BLaER1 treated with 17β-estradiol and CSF1 and Interleukin-3, amounts not matched to agents 10 nM and 100 nM (cell line): ENCODE measurements around the gene AFG1L.

Experiments used
- H3K27ac ChIP-seq, 11 experiments: shearing (Covaris generic); formaldehyde crosslinking; 2 replicates each; pipeline ENCODE4 v1.8.1; 2022
- H3K27me3 ChIP-seq, 11 experiments: shearing (Covaris generic); formaldehyde crosslinking; 2 replicates each; pipeline ENCODE4 v1.8.1; 2022
- H3K36me3 ChIP-seq, 11 experiments: shearing (Covaris generic); formaldehyde crosslinking; 2 replicates each; pipeline ENCODE4 v1.8.1; 2022
- H3K4me1 ChIP-seq, 10 experiments: shearing (Covaris generic); formaldehyde crosslinking; 2 replicates each; pipeline ENCODE4 v1.8.1; 2022
- H3K4me2 ChIP-seq, 11 experiments: shearing (Covaris generic); formaldehyde crosslinking; 2 replicates each; pipeline ENCODE4 v1.8.1; 2022
- H3K4me3 ChIP-seq, 10 experiments: shearing (Covaris generic); formaldehyde crosslinking; 2 replicates each; pipeline ENCODE4 v1.8.1; 2022
- H3K9ac ChIP-seq, 11 experiments: shearing (Covaris generic); formaldehyde crosslinking; 2 replicates each; pipeline ENCODE4 v1.8.1; 2022
- H3K9me3 ChIP-seq, 11 experiments: shearing (Covaris generic); formaldehyde crosslinking; replicated peaks in 1 of 11; 2 replicates each; pipeline ENCODE4 v1.8.1; 2022
- H4K20me1 ChIP-seq, 11 experiments: shearing (Covaris generic); formaldehyde crosslinking; 2 replicates each; pipeline ENCODE4 v1.8.1; 2022
- Cebpa-rat ChIP-seq, 11 experiments: shearing (Covaris generic); IDR thresholded peaks; 2 replicates each; pipeline ENCODE4 v1.8.1; 2022

AFG1L gene

DNA sequence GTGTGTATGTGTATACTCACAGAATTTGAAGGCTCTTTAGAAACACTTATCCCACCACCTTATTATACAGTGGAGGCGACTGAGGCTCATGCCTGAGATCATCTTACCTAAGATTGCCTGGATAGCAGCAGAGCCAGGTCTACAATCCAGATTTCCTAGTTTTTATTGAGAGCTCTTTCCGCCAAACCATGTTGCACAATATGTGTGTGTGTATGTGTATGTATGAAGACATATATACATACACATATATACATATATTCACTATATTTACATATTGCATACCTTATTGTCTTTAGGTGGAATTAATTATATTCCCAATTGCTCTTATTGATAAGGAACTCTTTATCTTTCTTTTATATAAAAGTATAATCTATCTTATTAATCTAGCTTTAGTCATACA, 130.6 kb downstream of the AFG1L start:
- no peak for TF ChIP-seq Cebpa-rat (IDR thresholded peaks at IDR 0.05)
- H3K27ac ChIP-seq: no peak overlapping the region
- H4K20me1 ChIP-seq: no peaks in the 10 kb centered on the region
- no peak overlapping the region for H3K9ac ChIP-seq
- H3K4me3 ChIP-seq: no peak overlapping the region
- H3K4me1 ChIP-seq: no peaks in the 10 kb centered on the region
- peaks cover 0 to 12% (median 6%) of the 10 kb centered on the region in 11 experiments; a peak in 12 of 22 replicates for H3K9me3 ChIP-seq
- H3K4me2 ChIP-seq: no peak overlapping the region
- H3K27me3 ChIP-seq: no peaks in the 10 kb centered on the region
- 0 out of 22 replicates have a peak, but pooled peaks cover 0 to 6% (median 0%) of the 10 kb centered on the region in 11 experiments for H3K36me3 ChIP-seq

DNA sequence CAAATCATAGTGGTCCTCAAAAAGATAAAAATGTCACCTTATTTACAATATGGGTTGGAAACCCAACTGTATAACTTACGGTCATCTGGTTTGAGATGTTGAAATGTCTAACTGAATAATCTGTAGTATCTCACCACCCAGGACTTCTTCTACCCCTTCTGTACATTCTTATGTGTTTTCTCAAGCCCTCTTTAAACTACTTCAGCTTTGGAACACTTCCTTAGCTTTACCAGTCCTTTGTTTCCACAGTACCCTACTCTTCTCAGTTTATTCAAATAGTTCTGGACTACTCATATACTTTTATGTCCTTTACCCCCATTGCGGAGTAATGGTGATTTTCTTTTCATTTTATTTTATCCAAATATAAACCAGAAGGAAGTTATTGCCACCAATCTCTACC, 137.3 kb downstream of the AFG1L start:
- Histone ChIP-seq H3K9ac (no peak overlapping the region), H3K9me3 (peaks cover 0 to 12% (median 6%) of the 10 kb centered on the region in 11 experiments; a peak in 12 of 22 replicates), H3K4me3 (no peak overlapping the region), H4K20me1 (no peaks in the 10 kb centered on the region), H3K27me3 (no peaks in the 10 kb centered on the region), H3K4me1 (no peaks in the 10 kb centered on the region), H3K4me2 (no peak overlapping the region), H3K27ac (no peak overlapping the region), H3K36me3 (0 out of 22 replicates have a peak, but pooled peaks cover 0 to 6% (median 0%) of the 10 kb centered on the region in 11 experiments)
- TF ChIP-seq Cebpa-rat (IDR thresholded peaks at IDR 0.05): no peak

DNA sequence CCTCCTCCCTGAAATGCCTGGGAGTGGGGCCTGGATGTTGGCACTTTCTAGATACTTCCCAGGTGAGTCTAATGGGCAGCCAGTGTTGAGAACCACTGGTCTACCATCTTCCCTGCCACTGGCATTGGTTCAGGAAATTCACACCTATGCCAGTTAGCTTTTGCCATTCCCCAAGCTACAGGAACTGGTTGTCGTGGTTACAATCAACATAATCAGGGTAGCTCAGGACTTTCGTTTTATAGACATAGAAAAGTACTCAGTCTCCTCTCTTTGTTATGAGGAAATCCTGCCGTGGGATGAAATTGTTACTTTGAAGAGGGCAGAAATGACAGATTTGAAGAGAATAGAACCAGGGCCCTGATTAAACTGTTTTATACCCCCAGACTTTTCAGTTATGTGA, 137.9 kb downstream of the AFG1L start:
- Histone ChIP-seq H3K4me1 (no peaks in the 10 kb centered on the region), H3K4me2 (no peak overlapping the region), H3K4me3 (no peak overlapping the region), H3K9me3 (peaks cover 0 to 12% (median 6%) of the 10 kb centered on the region in 11 experiments; a peak in 12 of 22 replicates), H3K36me3 (0 out of 22 replicates have a peak, but pooled peaks cover 0 to 6% (median 0%) of the 10 kb centered on the region in 11 experiments), H3K27me3 (no peaks in the 10 kb centered on the region), H4K20me1 (no peaks in the 10 kb centered on the region), H3K27ac (no peak overlapping the region), H3K9ac (no peak overlapping the region)
- no peak for TF ChIP-seq Cebpa-rat (IDR thresholded peaks at IDR 0.05)

DNA sequence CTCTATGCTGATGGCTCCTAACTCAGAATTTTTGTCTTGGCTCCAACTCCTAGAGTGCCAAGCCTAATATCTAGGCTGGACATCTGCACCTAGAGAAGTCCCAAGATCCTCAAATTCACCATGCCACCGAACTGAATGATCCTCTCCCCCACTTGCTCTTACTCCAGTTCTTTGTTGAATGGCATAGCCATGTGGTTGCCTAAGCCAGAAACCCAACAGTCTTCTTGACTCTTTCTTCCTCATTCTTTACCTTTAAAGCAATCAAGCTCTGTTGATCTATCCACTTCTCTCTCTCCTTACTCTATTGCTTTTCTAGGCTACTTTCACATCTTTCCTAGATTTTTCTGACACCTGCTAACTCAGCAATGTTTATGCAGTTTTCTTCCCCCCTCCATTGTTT, 139.4 kb downstream of the AFG1L start:
- no peak for TF ChIP-seq Cebpa-rat (IDR thresholded peaks at IDR 0.05)
- Histone ChIP-seq H3K27ac (no peak overlapping the region), H3K36me3 (0 out of 22 replicates have a peak, but pooled peaks cover 0 to 4% (median 0%) of the 10 kb centered on the region in 11 experiments), H3K9me3 (peaks cover 0 to 8% (median 3%) of the 10 kb centered on the region in 11 experiments; a peak in 12 of 22 replicates), H3K4me2 (no peak overlapping the region), H3K4me1 (peaks cover 0 to 10% (median 5%) of the 10 kb centered on the region in 10 experiments; a peak in 5 of 20 replicates), H3K9ac (no peak overlapping the region), H3K4me3 (no peak overlapping the region), H4K20me1 (no peaks in the 10 kb centered on the region), H3K27me3 (no peaks in the 10 kb centered on the region)

DNA sequence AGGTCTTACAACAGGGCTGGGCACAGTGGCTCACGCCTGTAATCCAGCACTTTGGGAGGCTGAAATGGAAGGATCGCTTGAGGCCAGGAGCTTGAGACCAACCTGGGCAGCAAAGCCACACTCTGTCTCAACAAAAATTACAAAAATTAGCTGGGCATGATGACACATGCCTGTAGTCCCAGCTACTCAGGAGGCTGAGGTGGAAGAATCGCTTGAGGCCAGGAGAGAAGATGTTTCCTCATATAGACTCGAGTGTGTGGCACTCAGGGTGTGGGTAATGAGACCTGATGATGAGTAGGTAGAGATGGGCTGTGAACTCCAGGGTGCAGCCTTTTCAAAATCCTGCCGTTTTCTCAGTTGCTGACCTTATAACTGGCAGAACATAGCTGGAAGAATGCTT, 140.5 kb downstream of the AFG1L start:
- no peak overlapping the region for H3K27ac ChIP-seq
- no peaks in the 10 kb centered on the region for H3K36me3 ChIP-seq
- no peak overlapping the region for H3K4me3 ChIP-seq
- H3K9me3 ChIP-seq: no peaks in the 10 kb centered on the region
- H4K20me1 ChIP-seq: no peaks in the 10 kb centered on the region
- H3K4me2 ChIP-seq: no peak overlapping the region
- TF ChIP-seq Cebpa-rat (IDR thresholded peaks at IDR 0.05): no peak
- no peaks in the 10 kb centered on the region for H3K27me3 ChIP-seq
- no peak overlapping the region for H3K9ac ChIP-seq
- H3K4me1 ChIP-seq: peaks cover 0 to 10% (median 5%) of the 10 kb centered on the region in 10 experiments; a peak in 5 of 20 replicates

DNA sequence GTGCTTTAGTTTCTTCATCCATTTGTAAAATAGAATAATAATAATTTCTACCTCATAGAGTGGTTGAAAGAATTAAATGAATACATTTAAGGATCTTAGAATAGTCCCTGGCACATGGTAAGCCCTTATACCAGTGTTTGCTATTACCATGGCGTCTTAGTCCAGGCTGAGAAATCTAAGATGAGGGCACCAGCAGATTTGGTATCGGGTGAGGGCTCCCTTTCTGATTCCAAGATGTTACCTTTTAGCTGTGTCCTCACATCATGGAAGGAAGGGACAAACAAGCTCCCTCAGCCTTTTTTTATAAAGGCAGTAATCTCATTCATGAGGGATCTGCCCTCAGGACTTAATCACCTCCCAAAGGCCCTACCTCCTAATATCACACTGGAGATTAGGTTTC, 141.9 kb downstream of the AFG1L start:
- H3K4me1 ChIP-seq: peaks cover 0 to 10% (median 5%) of the 10 kb centered on the region in 10 experiments; a peak in 5 of 20 replicates
- peaks cover 0 to 2% (median 0%) of the 10 kb centered on the region in 11 experiments; a peak in 1 of 22 replicates for H3K27me3 ChIP-seq
- no peak overlapping the region for H3K27ac ChIP-seq
- no peak for TF ChIP-seq Cebpa-rat (IDR thresholded peaks at IDR 0.05)
- no peaks in the 10 kb centered on the region for H4K20me1 ChIP-seq
- no peaks in the 10 kb centered on the region for H3K9me3 ChIP-seq
- H3K4me3 ChIP-seq: no peak overlapping the region
- no peak overlapping the region for H3K4me2 ChIP-seq
- H3K9ac ChIP-seq: no peak overlapping the region
- H3K36me3 ChIP-seq: no peaks in the 10 kb centered on the region

DNA sequence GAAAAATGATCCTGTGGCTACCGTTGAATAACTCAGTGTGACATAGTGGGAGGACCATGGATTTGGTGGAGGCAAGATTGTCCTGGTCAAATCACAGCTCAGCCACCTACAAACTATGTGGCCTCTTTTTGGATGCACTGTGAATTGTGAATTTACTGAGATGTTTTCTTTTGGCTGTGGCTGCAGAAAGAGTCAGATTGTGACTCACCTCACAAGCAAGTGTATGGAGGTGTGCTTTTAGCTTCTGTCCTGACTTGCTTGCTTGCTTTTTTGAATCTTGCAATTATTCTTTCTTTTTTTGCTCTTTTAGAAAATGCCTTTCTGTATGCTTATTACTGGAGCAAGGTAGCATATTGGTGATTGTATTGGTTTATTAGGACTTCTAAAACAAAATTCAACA, 143.0 kb downstream of the AFG1L start:
- Histone ChIP-seq H3K9me3 (no peaks in the 10 kb centered on the region), H3K27me3 (peaks cover 0 to 13% (median 7%) of the 10 kb centered on the region in 11 experiments; a peak in 15 of 22 replicates), H3K27ac (no peak overlapping the region), H4K20me1 (peaks cover 0 to 6% (median 0%) of the 10 kb centered on the region in 11 experiments; a peak in 2 of 22 replicates), H3K9ac (no peak overlapping the region), H3K36me3 (no peaks in the 10 kb centered on the region), H3K4me1 (peaks cover 0 to 17% (median 8%) of the 10 kb centered on the region in 10 experiments; a peak in 6 of 20 replicates), H3K4me2 (no peak overlapping the region), H3K4me3 (no peak overlapping the region)
- no peak for TF ChIP-seq Cebpa-rat (IDR thresholded peaks at IDR 0.05)

DNA sequence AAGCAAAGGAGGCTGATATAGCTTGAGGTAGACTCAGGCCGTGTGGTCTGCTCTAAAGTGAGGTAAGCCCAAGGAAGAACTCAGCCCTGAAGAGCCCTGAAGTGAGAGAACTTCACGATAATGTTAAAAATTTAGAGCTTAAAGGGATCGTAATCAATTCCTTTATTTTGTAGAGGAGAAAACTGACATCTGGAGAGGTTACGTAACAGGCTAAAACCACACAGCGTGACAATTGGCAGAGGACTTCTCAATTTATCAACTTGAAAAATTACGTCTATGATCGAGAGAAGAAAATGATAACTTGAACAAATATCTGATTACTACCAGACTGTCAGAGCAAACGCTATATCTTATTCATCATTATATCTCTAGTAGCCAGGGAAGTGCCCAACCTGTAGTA, 144.1 kb downstream of the AFG1L start:
- H3K4me3 ChIP-seq: no peak overlapping the region
- 0 out of 22 replicates have a peak, but pooled peaks of 1 of the 11 experiments have one; percentile 11 for TF ChIP-seq Cebpa-rat (IDR thresholded peaks at IDR 0.05)
- H3K4me1 ChIP-seq: peaks cover 0 to 21% (median 10%) of the 10 kb centered on the region in 10 experiments; a peak in 6 of 20 replicates
- peaks cover 0 to 6% (median 0%) of the 10 kb centered on the region in 11 experiments; a peak in 2 of 22 replicates for H3K36me3 ChIP-seq
- H3K27me3 ChIP-seq: peaks cover 0 to 24% (median 18%) of the 10 kb centered on the region in 11 experiments; a peak in 18 of 22 replicates
- no peak overlapping the region for H3K27ac ChIP-seq
- peaks cover 0 to 15% (median 0%) of the 10 kb centered on the region in 11 experiments; a peak in 3 of 22 replicates for H4K20me1 ChIP-seq
- H3K9me3 ChIP-seq: 0 out of 22 replicates have a peak, but pooled peaks cover 0 to 5% (median 0%) of the 10 kb centered on the region in 11 experiments
- peak overlapping the region in 5 of 11 experiments; percentile 2 to 51 (median 34); a peak in 6 of 22 replicates for H3K4me2 ChIP-seq
- no peak overlapping the region for H3K9ac ChIP-seq

DNA sequence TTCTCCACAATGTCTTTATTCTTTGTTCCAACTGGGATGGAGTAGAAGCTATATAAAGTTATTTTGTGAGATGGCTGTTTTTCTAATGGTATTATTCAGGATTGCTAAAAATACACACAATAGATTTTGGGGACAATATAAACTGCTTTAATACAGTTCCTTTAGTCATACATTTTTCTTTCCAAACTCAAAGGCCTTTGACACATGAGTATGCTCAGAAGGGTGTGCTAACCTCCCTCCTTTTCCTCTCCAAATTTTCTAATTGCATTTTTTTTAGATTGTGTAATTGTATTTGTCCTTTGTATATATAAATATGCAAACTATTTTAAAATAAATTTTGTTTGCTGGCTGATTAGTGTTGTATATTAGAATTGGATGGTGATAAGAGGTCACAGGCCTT, 146.3 kb downstream of the AFG1L start:
- no peak overlapping the region for H3K9ac ChIP-seq

More for the DNA sequence above, 146.3 kb downstream of the AFG1L start:
- H3K4me3 ChIP-seq: no peak overlapping the region
- H3K4me2 ChIP-seq: no peak overlapping the region
- H3K27me3 ChIP-seq: peaks cover 0 to 36% (median 26%) of the 10 kb centered on the region in 11 experiments; a peak in 19 of 22 replicates
- no peak for TF ChIP-seq Cebpa-rat (IDR thresholded peaks at IDR 0.05)
- H3K27ac ChIP-seq: no peak overlapping the region
- peaks cover 0 to 6% (median 0%) of the 10 kb centered on the region in 11 experiments; a peak in 2 of 22 replicates for H3K36me3 ChIP-seq
- H3K4me1 ChIP-seq: peaks cover 16 to 26% (median 18%) of the 10 kb centered on the region in 10 experiments; a peak in 18 of 20 replicates
- H3K9me3 ChIP-seq: 0 out of 22 replicates have a peak, but pooled peaks cover 0 to 5% (median 0%) of the 10 kb centered on the region in 11 experiments
- H4K20me1 ChIP-seq: peaks cover 0 to 16% (median 0%) of the 10 kb centered on the region in 11 experiments; a peak in 3 of 22 replicates
